Thyroid gland (tissue), 4 donors: ENCODE data around the gene SSUH2. TPM values are rescaled to one million over a fixed set of nuclear protein-coding genes. Genes with fewer than 3 reads are reported as not detected.
"Not testable (repeated sequence)": the region's sequence is repeated elsewhere in the genome, so short reads cannot be mapped to it uniquely, and the experiment has no call there.

Experiments
- DNase-seq, 2 donors: peaks; one replicate each; pipeline ENCODE4 v3.0.0-alpha.2; 2019
- H3K27ac ChIP-seq, 3 donors: fragments of 200-600 bp; sonication (generic); 1 replicate in 2 of 3; 2 replicates in 1 of 3; pipeline ENCODE4 v1.5.1; 2016 to 2019; ENCODE audit warnings: mild to moderate bottlenecking in 1 of 3, moderate library complexity in 1 of 3
- H3K27me3 ChIP-seq: fragments of 200-600 bp; sonication (generic); one replicate; pipeline ENCODE4 v1.5.1; 2019
- H3K36me3 ChIP-seq, 2 donors: fragments of 200-600 bp; sonication (generic); one replicate each; pipeline ENCODE4 v1.5.1; 2016 to 2019
- H3K4me1 ChIP-seq, 2 donors: fragments of 200-600 bp; sonication (generic); one replicate each; pipeline ENCODE4 v1.5.1; 2017 to 2019
- H3K4me3 ChIP-seq, 3 donors: fragments of 200-600 bp; sonication (generic); replicated peaks in 1 of 3; 1 replicate in 2 of 3; 2 replicates in 1 of 3; pipeline ENCODE4 v1.5.1; 2016; ENCODE audit warnings: mild to moderate bottlenecking in 1 of 3
- H3K9me3 ChIP-seq: fragments of 200-600 bp; sonication (generic); one replicate; pipeline ENCODE4 v1.5.1; 2017
- POLR2A ChIP-seq, 2 donors: fragments of 450-650 bp; IDR thresholded peaks; one replicate each; pipeline ENCODE4 v1.6.1; 2017; ENCODE audit warnings: antibody characterized with exemption in 2 of 2, mild to moderate bottlenecking in 2 of 2, moderate library complexity in 1 of 2
- WGBS, 2 donors: methylation state at CpG; one replicate each; pipeline ENCODE4 v1.1.5; 2017; 5-methylcytosine and 5-hydroxymethylcytosine counted together
- intact Hi-C: fragments of 100-400 bp; cut with DNase I; formaldehyde crosslinking; loops from one replicate; pipeline ENCODE4 v1.15.1; 2023
- total RNA-seq, 4 donors: library from RNA; depleted of rRNA; stranded (reverse); fragments of >200 nt; gene quantifications; one replicate each; pipeline ENCODE4 v1.2.3, GENCODE V29; 2016
- TF ChIP-seq, protein P1 (sequence below), 6 experiments: fragments of 200-600 bp in 3 of 6; fragments of 450-650 bp in 3 of 6; sonication (generic) in 3 of 6; IDR thresholded peaks; one replicate each; pipeline ENCODE4 v1.5.1; 2016 to 2019; ENCODE audit warnings: antibody characterized with exemption in 6 of 6, mild to moderate bottlenecking in 2 of 6, inconsistent platforms in 1 of 6, moderate library complexity in 1 of 6

SSUH2 gene, protein sequence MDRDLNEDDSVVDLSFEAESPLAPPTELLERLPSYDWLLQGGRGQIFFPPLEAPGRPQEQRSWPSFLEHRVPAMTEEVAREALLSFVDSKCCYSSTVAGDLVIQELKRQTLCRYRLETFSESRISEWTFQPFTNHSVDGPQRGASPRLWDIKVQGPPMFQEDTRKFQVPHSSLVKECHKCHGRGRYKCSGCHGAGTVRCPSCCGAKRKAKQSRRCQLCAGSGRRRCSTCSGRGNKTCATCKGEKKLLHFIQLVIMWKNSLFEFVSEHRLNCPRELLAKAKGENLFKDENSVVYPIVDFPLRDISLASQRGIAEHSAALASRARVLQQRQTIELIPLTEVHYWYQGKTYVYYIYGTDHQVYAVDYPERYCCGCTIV
- total RNA-seq: 1 to 10 TPM in 1 of 4 donors, under 1 TPM in 2, not detected in 1; 0.11 to 1.0 (median 0.42) TPM

DNA sequence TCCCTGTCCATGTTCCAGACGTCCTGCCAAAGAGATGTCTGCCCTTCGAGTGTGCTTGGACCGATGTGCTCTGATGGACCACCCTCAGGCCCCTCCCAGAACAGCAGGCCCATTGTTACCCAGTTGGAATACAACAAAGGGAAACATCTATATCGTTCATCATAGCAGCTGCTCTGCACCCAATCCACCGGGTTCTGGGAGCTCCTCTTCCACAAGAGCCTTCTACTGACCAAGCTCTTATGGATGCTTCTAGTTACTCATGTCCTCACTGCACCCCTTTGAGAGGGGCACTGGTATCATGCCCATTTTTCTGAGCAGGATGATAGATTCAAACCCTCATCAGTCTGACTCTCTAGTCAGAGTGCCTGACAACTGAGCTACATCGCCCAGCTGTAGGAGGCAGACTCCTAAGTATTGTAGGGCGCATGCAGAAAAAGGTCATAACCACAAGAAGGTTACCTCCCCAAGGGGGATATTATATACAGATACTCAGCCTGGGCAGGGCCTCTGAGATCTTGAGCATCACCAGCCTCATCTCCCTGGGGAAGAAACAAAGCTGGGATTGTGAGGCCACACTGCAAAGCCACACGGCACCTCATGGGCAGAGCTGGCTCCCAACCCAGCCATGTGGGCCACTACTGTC lies at the start of gene SSUH2:
Gene SSUH2, minus strand, starts transcription at position 51 of the 643 bp plus-strand sequence. Its CDS starts 40 bp downstream, at position 11.
- Histone ChIP-seq H3K36me3 (no peaks in the 10 kb centered on the region), H3K27ac (no peak within 1 kb of the TSS), H3K27me3 (no peaks in the 10 kb centered on the region), H3K9me3 (no peaks in the 10 kb centered on the region), H3K4me1 (no peaks in the 10 kb centered on the region), H3K4me3 (no peak within 1 kb of the TSS)
- 69 to 71% methylated on average over 8 of the region's 8 CpGs for WGBS, 2 donors
- intact Hi-C loops: no loop called here
- DNase-seq: no peak
- TF ChIP-seq, protein P1, sequence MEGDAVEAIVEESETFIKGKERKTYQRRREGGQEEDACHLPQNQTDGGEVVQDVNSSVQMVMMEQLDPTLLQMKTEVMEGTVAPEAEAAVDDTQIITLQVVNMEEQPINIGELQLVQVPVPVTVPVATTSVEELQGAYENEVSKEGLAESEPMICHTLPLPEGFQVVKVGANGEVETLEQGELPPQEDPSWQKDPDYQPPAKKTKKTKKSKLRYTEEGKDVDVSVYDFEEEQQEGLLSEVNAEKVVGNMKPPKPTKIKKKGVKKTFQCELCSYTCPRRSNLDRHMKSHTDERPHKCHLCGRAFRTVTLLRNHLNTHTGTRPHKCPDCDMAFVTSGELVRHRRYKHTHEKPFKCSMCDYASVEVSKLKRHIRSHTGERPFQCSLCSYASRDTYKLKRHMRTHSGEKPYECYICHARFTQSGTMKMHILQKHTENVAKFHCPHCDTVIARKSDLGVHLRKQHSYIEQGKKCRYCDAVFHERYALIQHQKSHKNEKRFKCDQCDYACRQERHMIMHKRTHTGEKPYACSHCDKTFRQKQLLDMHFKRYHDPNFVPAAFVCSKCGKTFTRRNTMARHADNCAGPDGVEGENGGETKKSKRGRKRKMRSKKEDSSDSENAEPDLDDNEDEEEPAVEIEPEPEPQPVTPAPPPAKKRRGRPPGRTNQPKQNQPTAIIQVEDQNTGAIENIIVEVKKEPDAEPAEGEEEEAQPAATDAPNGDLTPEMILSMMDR (IDR thresholded peaks at IDR 0.05): no peak
- TF ChIP-seq POLR2A (IDR thresholded peaks at IDR 0.05): no peak

DNA sequence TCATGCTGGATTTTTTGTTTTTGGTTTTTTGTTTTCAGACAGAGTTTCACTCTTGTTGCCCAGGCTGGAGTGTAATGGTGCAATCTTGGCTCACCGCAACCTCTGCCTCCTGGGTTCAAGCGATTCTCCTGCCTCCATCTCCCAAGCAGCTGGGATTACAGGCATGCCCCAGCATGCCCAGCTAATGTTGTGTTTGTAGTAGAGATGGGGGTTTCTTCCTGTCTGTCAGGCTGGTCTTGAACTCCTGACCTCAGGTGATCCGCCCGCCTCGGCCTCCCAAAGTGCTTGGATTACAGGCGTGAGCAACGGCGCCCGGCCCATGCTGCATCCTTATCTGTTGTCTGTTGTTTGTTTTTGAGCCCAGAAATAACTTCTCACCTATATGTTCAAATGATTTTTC lies 46.7 kb upstream of the SSUH2 start:
- DNase-seq, H3K9me3 ChIP-seq, H3K27me3 ChIP-seq, H3K4me1 ChIP-seq, H3K4me3 ChIP-seq, intact Hi-C loops, H3K27ac ChIP-seq, H3K36me3 ChIP-seq: not testable (repeated sequence)
- 88 to 94% methylated on average over 9 of the region's 9 CpGs for WGBS, 2 donors

DNA sequence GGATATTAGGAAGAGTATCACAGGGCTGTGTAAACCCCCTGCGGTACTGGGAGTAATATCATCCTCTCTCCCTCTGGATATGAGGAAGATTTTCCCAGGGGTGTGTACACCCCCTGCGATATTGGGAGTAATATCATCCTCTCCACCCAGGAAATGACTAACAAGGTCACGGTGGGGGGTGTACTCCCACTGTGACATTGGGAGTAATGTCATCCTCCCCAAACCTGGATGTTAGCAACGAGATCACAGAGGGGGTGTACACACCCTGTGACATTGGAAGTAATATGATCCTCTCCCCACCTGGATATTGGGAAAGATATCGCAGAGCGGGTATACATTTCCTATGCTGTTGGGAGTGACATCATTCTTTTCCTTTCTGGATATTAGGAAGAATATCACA lies 40.4 kb upstream of the SSUH2 start:
- H3K27me3 ChIP-seq, DNase-seq, intact Hi-C loops, H3K4me3 ChIP-seq, H3K9me3 ChIP-seq, H3K4me1 ChIP-seq, H3K27ac ChIP-seq, H3K36me3 ChIP-seq: not testable (repeated sequence)
- 88 to 91% methylated on average over 6 of the region's 6 CpGs for WGBS, 2 donors

DNA sequence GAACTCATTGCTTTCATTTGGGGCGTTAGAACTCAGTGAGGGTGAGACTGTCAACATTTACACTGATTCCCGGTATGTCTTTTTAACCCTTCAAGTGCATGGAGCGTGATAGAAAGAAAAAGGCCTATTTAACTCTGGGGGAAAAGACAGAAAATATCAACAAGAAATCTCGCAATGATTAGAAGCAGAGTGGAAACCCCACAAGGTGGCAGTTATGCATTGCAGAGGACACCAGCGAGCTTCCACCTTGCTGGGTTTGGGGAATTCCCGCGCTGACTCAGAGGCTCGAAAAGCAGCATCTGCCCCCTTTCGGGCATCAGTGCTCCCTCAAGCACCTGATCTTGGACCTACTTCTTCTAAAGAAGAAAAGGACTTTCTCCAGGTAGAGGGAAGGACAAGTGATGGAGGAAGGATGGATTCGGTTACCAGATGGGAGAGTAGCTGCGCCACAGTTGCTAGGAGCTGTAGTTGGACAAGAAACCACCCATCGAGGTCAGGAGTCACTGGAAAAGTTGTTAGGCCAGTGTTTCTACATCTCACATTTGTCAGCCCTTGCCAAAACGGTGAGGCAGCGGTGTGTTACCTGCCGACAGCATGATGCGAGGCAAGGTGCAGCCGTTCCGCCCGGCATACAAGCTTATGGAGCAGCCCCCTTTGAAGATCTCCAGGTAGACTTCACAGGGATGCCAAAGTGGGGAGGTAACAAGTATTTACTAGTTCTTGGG lies 38.4 kb upstream of the SSUH2 start:
- H3K4me1 ChIP-seq, H3K36me3 ChIP-seq, H3K9me3 ChIP-seq, H3K27me3 ChIP-seq, H3K4me3 ChIP-seq, intact Hi-C loops, DNase-seq, H3K27ac ChIP-seq: not testable (repeated sequence)
- WGBS, 2 donors: 57 to 75% methylated on average over 18 to 19 of the region's 19 CpGs

DNA sequence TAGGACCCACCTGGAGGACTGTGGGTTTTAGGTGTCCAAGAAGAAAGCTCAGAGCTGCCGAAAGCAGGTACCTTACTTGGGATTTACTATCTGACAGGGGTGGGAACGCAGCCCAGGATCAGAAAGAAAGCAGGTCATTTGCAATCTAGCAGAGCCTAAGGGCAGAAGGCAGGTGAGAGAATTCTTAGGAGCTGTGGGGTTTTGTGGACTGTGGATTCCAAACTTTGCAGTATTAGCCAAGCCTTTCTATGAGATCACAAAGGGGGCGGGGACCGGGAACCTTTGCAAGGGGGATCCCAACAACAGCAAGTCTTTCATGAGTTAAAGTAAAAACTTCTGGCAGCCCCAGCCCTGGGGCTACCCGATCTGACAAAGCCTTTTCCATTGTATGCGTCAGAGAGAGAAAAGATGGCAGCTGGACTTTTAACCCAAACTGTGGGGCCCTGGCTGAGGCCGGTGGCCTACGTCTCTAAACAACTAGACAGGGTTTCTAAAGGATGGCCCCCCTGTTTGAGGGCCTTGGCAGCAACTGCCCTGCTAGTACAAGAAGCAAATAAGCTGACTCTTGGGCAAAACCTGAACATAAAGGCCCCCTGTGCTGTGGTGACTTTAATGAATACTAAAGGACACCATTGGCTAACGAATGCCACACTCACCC lies 37.4 kb upstream of the SSUH2 start:
- H3K36me3 ChIP-seq, H3K27me3 ChIP-seq, H3K27ac ChIP-seq, H3K4me1 ChIP-seq, DNase-seq, H3K4me3 ChIP-seq, H3K9me3 ChIP-seq, intact Hi-C loops: not testable (repeated sequence)
- WGBS, 2 donors: 69 to 72% methylated on average over 8 to 9 of the region's 9 CpGs

DNA sequence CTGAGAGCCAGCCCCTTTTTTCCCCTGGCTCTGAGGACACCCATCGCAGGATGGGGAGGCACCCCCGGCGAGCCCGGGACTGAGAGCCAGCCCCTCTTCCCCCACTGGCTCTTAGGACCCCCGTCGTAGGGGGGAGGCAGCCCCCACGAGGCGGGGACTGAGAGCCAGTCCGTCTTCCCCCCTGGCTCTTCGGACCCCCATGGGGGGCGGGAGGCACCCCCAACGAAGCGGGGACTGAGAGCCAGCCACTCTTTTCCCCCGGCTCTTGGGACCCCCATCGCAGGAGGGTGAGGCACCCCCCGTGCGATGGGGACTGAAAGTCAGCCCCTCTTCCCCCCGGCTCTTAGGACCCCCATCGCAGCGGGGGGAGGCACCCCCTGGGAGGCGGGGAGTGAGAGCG lies 36.8 kb upstream of the SSUH2 start:
- no peak overlapping the region for H3K4me3 ChIP-seq
- WGBS, 2 donors: 73 to 87% methylated on average over 3 to 16 of the region's 22 CpGs
- intact Hi-C loops: no loop called here

DNA sequence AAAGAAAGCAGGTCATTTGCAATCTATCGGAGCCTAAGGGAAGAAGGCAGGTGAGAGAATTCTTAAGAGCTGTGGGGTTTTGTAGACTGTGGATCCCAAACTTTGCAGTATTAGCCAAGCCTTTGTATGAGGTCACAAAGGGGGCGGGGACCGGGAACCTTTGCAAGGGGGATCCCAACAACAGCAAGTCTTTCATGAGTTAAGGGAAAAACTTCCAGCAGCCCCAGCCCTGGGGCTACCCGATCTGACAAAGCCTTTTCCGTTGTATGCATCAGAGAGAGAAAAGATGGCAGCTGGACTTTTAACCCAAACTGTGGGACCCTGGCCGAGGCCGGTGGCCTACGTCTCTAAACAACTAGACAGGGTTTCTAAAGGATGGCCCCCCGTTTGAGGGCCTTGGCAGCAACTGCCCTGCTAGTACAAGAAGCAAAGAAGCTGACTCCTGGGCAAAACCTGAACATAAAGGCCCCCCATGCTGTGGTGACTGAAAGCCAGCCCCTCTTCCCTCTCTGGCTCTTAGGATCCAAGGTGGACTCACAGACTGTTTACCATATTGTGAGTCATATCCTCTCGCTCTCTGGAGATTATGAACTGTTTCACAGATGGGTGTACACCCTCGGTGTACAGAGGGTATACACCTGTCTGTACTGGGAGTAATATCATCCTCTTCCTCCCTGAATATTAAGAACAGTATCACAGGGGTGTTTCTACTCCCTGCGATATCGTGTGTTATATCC lies 35.4 kb upstream of the SSUH2 start:
- H3K27me3 ChIP-seq, H3K4me3 ChIP-seq, H3K9me3 ChIP-seq, intact Hi-C loops, H3K4me1 ChIP-seq, H3K27ac ChIP-seq, H3K36me3 ChIP-seq, DNase-seq: not testable (repeated sequence)
- WGBS, 2 donors: 65 to 69% methylated on average over 13 of the region's 13 CpGs

More for the DNA sequence above, 36.8 kb upstream of the SSUH2 start:
- Histone ChIP-seq H3K36me3 (no peaks in the 10 kb centered on the region), H3K27ac (no peak overlapping the region), H3K4me1 (no peaks in the 10 kb centered on the region), H3K9me3 (no peaks in the 10 kb centered on the region), H3K27me3 (no peaks in the 10 kb centered on the region)
- TF ChIP-seq, protein P1 (IDR thresholded peaks at IDR 0.05): no peak
- TF ChIP-seq POLR2A (IDR thresholded peaks at IDR 0.05): no peak
- DNase-seq: no peak
